HepG2 (cell line): ENCODE data around the gene CSNK1D. TPM values are rescaled to one million over a fixed set of nuclear protein-coding genes. Genes with fewer than 3 reads are reported as not detected.

Experiments
- BRF2 ChIP-seq: sonication (generic); formaldehyde crosslinking; IDR thresholded peaks from 2 replicates; pipeline ENCODE4 v1.8.1; 2022; ENCODE audit warnings: mild to moderate bottlenecking, missing genetic modification reagents
- CBX2 ChIP-seq, 2 experiments: fragments of 200-600 bp in 1 of 2; sonication (generic); formaldehyde crosslinking in 1 of 2; IDR thresholded peaks; 2 replicates each; pipeline versions ENCODE4 v1.7.0 to v1.8.1; 2018 to 2022; ENCODE audit warnings: low read depth in 2 of 2, low read length in 1 of 2, mild to moderate bottlenecking in 1 of 2, missing genetic modification reagents in 1 of 2
- GLI4 ChIP-seq: sonication (generic); formaldehyde crosslinking; IDR thresholded peaks from 2 replicates; pipeline ENCODE4 v1.5.1; 2020; ENCODE audit warnings: missing genetic modification reagents, mild to moderate bottlenecking, moderate library complexity, borderline replicate concordance
- HNRNPL ChIP-seq: fragments of 200-400 bp; formaldehyde crosslinking; IDR thresholded peaks from 2 replicates; pipeline ENCODE4 v1.6.1; 2017; ENCODE audit warnings: mild to moderate bottlenecking, low read depth, low read length
- MAFK ChIP-seq, 2 experiments: IDR thresholded peaks in 1 of 2; conservative IDR thresholded peaks in 1 of 2; 2 replicates each; pipeline ENCODE4 v1.6.1; 2011; ENCODE audit warnings: improper control_type of control experiment in 2 of 2, low read length in 2 of 2
- PHF20 ChIP-seq: sonication (generic); formaldehyde crosslinking; IDR thresholded peaks from 2 replicates; pipeline ENCODE4 v1.5.0; 2020; ENCODE audit warnings: mild to moderate bottlenecking, missing genetic modification reagents
- RARA ChIP-seq: IDR thresholded peaks from 2 replicates; pipeline ENCODE4 v1.6.1; 2016; ENCODE audit warnings: missing genetic modification reagents, missing compliant biosample characterization
- SMC3 ChIP-seq: IDR thresholded peaks from 2 replicates; pipeline ENCODE4 v1.6.1; 2011; ENCODE audit warnings: low read length, improper control_type of control experiment
- SNAI1 ChIP-seq: sonication (generic); formaldehyde crosslinking; IDR thresholded peaks from 2 replicates; pipeline ENCODE4 v1.5.0; 2020; ENCODE audit warnings: mild to moderate bottlenecking, missing genetic modification reagents, borderline replicate concordance
- SP1 ChIP-seq, 2 experiments: fragments of 450-650 bp in 1 of 2; sonication (generic) in 1 of 2; formaldehyde crosslinking in 1 of 2; IDR thresholded peaks; 2 replicates each; pipeline versions ENCODE4 v1.4.0 to v1.6.1; 2016 to 2020; ENCODE audit warnings: missing genetic modification reagents in 1 of 2
- TBL1XR1 ChIP-seq: fragments of 150-350 bp; IDR thresholded peaks from 2 replicates; pipeline ENCODE4 v1.6.1; 2014; ENCODE audit warnings: borderline replicate concordance, low read length; ENCODE audit not compliant: partially characterized antibody
- TBX2 ChIP-seq: sonication (generic); formaldehyde crosslinking; IDR thresholded peaks from 2 replicates; pipeline ENCODE4 v1.5.0; 2020; ENCODE audit warnings: missing genetic modification reagents, mild to moderate bottlenecking, borderline replicate concordance
- TOE1 ChIP-seq: sonication (generic); formaldehyde crosslinking; IDR thresholded peaks from 2 replicates; pipeline ENCODE4 v1.4.0; 2020; ENCODE audit warnings: mild to moderate bottlenecking, missing genetic modification reagents
- ZBTB21 ChIP-seq: sonication (generic); formaldehyde crosslinking; IDR thresholded peaks from 2 replicates; pipeline ENCODE4 v1.4.0; 2020; ENCODE audit warnings: missing genetic modification reagents
- ZNF512B ChIP-seq: sonication (generic); formaldehyde crosslinking; IDR thresholded peaks from 2 replicates; pipeline ENCODE4 v1.5.1; 2020; ENCODE audit warnings: missing genetic modification reagents, mild to moderate bottlenecking, borderline replicate concordance
- ZNF749 ChIP-seq: sonication (generic); formaldehyde crosslinking; IDR thresholded peaks from 2 replicates; pipeline ENCODE4 v1.8.0; 2022; ENCODE audit warnings: mild to moderate bottlenecking, missing genetic modification reagents, moderate library complexity, borderline replicate concordance
- polyA plus RNA-seq, 8 experiments: library from polyadenylated mRNA; depleted of rRNA in 3 of 8; stranded (reverse) in 7 of 8; unstranded in 1 of 8; fragments of >200 nt; fragmentation: Illumina TruSeq in 4 of 8; extraction: Trizol in 4 of 8; gene quantifications; 2 replicates each; pipeline versions ENCODE4 v1.2.1 to v1.2.3, GENCODE V29; 2011 to 2016; ENCODE audit warnings: low read depth in 4 of 8, missing spikeins in 1 of 8, mixed read lengths in 1 of 8; ENCODE audit not compliant: insufficient read depth in 1 of 8
- total RNA-seq, 5 experiments: library from RNA; depleted of rRNA; stranded (reverse); fragments of >200 nt; fragmentation: Illumina TruSeq; extraction: Trizol; gene quantifications; 2 replicates each; pipeline ENCODE4 v1.2.3, GENCODE V29; 2016; ENCODE audit warnings: low read depth in 1 of 5
- TF ChIP-seq, protein P1 (sequence below): sonication (generic); formaldehyde crosslinking; IDR thresholded peaks from 2 replicates; pipeline ENCODE4 v1.9.0; 2021; ENCODE audit warnings: missing genetic modification reagents, borderline replicate concordance
- TF ChIP-seq, protein P2 (sequence below): IDR thresholded peaks from 2 replicates; pipeline ENCODE4 v1.6.1; 2018; ENCODE audit warnings: missing genetic modification reagents, mild to moderate bottlenecking, missing compliant biosample characterization

The CSNK1D gene
- total and polyA plus RNA-seq, 2 of the 13 experiments (the other 11 are each of a cell fraction or from before 2014, with no cell fraction given) = 31.5 to 128 TPM

DNA sequence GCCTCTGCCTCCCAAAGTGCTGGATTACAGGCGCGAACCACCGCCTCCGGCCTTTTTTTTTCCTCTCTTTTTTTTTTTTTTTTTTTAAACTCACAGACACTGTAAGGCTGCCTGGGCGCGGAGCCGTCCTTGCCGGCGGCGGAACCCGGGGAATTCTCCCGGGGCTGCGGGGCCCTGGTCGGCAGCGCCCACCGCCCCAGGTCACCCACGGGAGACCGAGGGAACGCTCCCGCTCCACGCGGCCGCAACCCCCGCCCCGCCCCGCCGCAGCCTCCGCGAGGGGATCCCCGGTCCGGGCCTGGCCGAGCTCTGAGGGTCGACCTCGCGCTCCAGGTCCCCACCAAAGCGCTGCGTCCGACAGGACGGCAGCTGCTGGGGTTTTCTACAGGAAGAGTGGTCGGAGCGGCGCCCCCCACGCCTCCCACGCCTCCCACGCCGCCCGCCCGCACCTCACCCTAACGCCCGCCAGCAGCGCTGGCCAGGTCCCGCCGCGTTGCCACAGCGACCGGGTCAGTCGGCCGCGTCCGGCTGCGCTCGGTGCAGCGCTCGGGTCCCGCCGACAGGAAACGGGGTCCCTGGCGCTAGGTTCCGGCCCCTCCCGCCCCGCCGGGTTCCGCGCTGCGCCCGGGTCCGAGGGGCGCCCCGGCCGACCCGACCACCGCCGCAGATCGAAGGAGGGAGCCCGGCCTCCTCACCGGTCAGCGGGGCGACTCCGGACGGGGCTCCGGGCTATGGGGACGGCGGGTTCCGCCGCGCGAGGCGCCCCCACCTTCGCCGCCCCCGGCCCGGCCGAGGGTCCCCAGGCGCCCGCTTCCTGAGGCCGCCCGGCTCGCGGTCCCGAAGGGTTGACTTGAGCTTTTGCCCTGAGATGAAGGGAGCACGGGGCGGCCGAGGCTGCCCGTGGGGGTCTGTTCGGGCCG lies 60.9 kb downstream of the CSNK1D start, which contains the start of gene CCDC57 (continued):
- TF ChIP-seq, protein P1, sequence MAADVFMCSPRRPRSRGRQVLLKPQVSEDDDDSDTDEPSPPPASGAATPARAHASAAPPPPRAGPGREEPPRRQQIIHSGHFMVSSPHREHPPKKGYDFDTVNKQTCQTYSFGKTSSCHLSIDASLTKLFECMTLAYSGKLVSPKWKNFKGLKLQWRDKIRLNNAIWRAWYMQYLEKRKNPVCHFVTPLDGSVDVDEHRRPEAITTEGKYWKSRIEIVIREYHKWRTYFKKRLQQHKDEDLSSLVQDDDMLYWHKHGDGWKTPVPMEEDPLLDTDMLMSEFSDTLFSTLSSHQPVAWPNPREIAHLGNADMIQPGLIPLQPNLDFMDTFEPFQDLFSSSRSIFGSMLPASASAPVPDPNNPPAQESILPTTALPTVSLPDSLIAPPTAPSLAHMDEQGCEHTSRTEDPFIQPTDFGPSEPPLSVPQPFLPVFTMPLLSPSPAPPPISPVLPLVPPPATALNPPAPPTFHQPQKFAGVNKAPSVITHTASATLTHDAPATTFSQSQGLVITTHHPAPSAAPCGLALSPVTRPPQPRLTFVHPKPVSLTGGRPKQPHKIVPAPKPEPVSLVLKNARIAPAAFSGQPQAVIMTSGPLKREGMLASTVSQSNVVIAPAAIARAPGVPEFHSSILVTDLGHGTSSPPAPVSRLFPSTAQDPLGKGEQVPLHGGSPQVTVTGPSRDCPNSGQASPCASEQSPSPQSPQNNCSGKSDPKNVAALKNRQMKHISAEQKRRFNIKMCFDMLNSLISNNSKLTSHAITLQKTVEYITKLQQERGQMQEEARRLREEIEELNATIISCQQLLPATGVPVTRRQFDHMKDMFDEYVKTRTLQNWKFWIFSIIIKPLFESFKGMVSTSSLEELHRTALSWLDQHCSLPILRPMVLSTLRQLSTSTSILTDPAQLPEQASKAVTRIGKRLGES (CRISPR knock-in tag) = no peak
- TF ChIP-seq GLI4 (CRISPR knock-in tag) (peak; percentile 19; the same call in 1 of the 2 replicates), TBL1XR1 (peak; percentile 33), MAFK (conservative IDR thresholded peaks at IDR 0.05 in 1 of 2, IDR thresholded peaks at IDR 0.05 in 1 of 2; ENCODE audit: low read length in 2 of 2) (no peak), PHF20 (peak; percentile 86), CBX2 (IDR thresholded peaks at IDR 0.05; ENCODE audit: low read depth, low read length) (no peak), CBX2 (CRISPR knock-in tag; IDR thresholded peaks at IDR 0.05; ENCODE audit: low read depth) (0 out of 2 replicates have a peak, but pooled peaks have one; percentile 31), RARA (peak; percentile 73), SNAI1 (CRISPR knock-in tag) (no peak), ZNF749 (CRISPR knock-in tag) (peak; percentile 92), TBX2 (CRISPR knock-in tag) (peak; percentile 69), SP1 (IDR thresholded peaks at IDR 0.05) (no peak), SP1 (CRISPR knock-in tag; IDR thresholded peaks at IDR 0.05) (peak; percentile 74), BRF2 (CRISPR knock-in tag) (no peak; the same call in 1 of the 2 replicates), ZBTB21 (no peak), HNRNPL (no peak), ZNF512B (CRISPR knock-in tag) (no peak), SMC3 (no peak), TOE1 (CRISPR knock-in tag) (no peak)
- TF ChIP-seq, protein P2, sequence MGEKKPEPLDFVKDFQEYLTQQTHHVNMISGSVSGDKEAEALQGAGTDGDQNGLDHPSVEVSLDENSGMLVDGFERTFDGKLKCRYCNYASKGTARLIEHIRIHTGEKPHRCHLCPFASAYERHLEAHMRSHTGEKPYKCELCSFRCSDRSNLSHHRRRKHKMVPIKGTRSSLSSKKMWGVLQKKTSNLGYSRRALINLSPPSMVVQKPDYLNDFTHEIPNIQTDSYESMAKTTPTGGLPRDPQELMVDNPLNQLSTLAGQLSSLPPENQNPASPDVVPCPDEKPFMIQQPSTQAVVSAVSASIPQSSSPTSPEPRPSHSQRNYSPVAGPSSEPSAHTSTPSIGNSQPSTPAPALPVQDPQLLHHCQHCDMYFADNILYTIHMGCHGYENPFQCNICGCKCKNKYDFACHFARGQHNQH (CRISPR knock-in tag) = peak; percentile 71; the same call in 1 of the 2 replicates
